ENCODE results near the gene TMEM72.

GRCh38 chr10:44978570-44979280, 67.6 kb downstream of the TMEM72 start, which contains the start of gene DEPP1:
- TF ChIP-seq CTCF (optimal IDR thresholded peaks at IDR 0.05 in 1 of 3, IDR thresholded peaks at IDR 0.05 in 1 of 3, conservative IDR thresholded peaks at IDR 0.05 in 1 of 3; ENCODE audit: extremely low read depth in 1 of 3, insufficient read depth in 2 of 3, low read length in 3 of 3) (peak in 1 of 3 experiments; percentile 7), EZH2 (IDR thresholded peaks at IDR 0.05; ENCODE audit: low read length) (no peak)
